CD4-positive, alpha-beta T cell (primary cell): ENCODE measurements around the gene RAB6A. TPM values are rescaled to one million over a fixed set of nuclear protein-coding genes. Genes with fewer than 3 reads are reported as not detected.

Experiments used
- ATAC-seq: fragments of 200-7000 bp; cut with Tn5 transposase; one replicate; pipeline ENCODE4 v1.10.0; 2022; ENCODE audit warnings: mild to moderate bottlenecking; ENCODE audit not compliant: poor library complexity
- CTCF ChIA-PET: fragments of 350-600 bp; sonication (Branson Sonifier 250); formaldehyde crosslinking; loops from one replicate; lab custom pipeline; 2021; ENCODE audit warnings: antibody characterized with exemption, inconsistent platforms; lab: Charles Lee
- POLR2A ChIA-PET: fragments of 350-600 bp; sonication (Branson Sonifier 250); formaldehyde crosslinking; loops from one replicate; lab custom pipeline; 2021; ENCODE audit warnings: antibody characterized with exemption, inconsistent platforms; lab: Charles Lee
- DNase-seq, 14 experiments: peaks; one replicate each; pipeline ENCODE4 v3.0.0-alpha.2; 2013 to 2020; ENCODE audit warnings: mixed read lengths in 2 of 14
- H3K27ac ChIP-seq, 2 donors: one replicate each; pipeline versions ENCODE4 v1.5.1 to v1.7.0; 2013; ENCODE audit warnings: low read length in 2 of 2, low read depth in 1 of 2, mild to moderate bottlenecking in 1 of 2
- H3K27me3 ChIP-seq, 2 experiments: 1 replicate in 1 of 2; 2 replicates in 1 of 2; pipeline versions ENCODE4 v1.6.1 to v1.7.0; 2013; ENCODE audit warnings: low read length in 2 of 2, control low read depth in 1 of 2, mild to moderate bottlenecking in 1 of 2, moderate library complexity in 1 of 2; ENCODE audit not compliant: insufficient read depth in 2 of 2, control insufficient read depth in 1 of 2
- H3K36me3 ChIP-seq: one replicate; pipeline ENCODE4 v1.6.1; 2013; ENCODE audit warnings: low read length, control low read depth; ENCODE audit not compliant: insufficient read depth
- H3K4me1 ChIP-seq: one replicate; pipeline ENCODE4 v1.6.1; 2013; ENCODE audit warnings: low read length, control low read depth; ENCODE audit not compliant: insufficient read depth
- H3K4me3 ChIP-seq: one replicate; pipeline ENCODE4 v1.5.1; 2013; ENCODE audit warnings: mild to moderate bottlenecking, low read length, moderate library complexity
- H3K9me3 ChIP-seq, 2 experiments: 1 replicate in 1 of 2; 2 replicates in 1 of 2; pipeline versions ENCODE4 v1.6.1 to v1.7.0; 2013; ENCODE audit warnings: low read length in 2 of 2, mild to moderate bottlenecking in 2 of 2, control low read depth in 1 of 2, moderate library complexity in 1 of 2; ENCODE audit not compliant: control insufficient read depth in 1 of 2, insufficient read depth in 1 of 2
- H3K27ac Mint-ChIP-seq: one replicate; pipeline ENCODE4 v1.8.0; 2020; ENCODE audit warnings: mixed read lengths
- H3K27me3 Mint-ChIP-seq: one replicate; pipeline ENCODE4 v1.8.0; 2021; ENCODE audit warnings: mixed read lengths
- H3K36me3 Mint-ChIP-seq: one replicate; pipeline ENCODE4 v1.8.0; 2021; ENCODE audit warnings: low read depth, mixed read lengths
- H3K4me1 Mint-ChIP-seq: one replicate; pipeline ENCODE4 v1.8.0; 2021; ENCODE audit warnings: low read depth, mixed read lengths
- H3K4me3 Mint-ChIP-seq: one replicate; pipeline ENCODE4 v1.8.0; 2020; ENCODE audit warnings: mild to moderate bottlenecking, mixed read lengths
- H3K9me3 Mint-ChIP-seq: one replicate; pipeline ENCODE4 v1.8.0; 2020; ENCODE audit warnings: mixed read lengths
- CTCF ChIP-seq: fragments of 200-600 bp; IDR thresholded peaks from one replicate; pipeline ENCODE4 v1.8.0; 2022; ENCODE audit warnings: antibody characterized with exemption, mild to moderate bottlenecking
- intact Hi-C, 2 experiments: fragments of 100-400 bp; cut with DNase I in 1 of 2; cut with micrococcal nuclease in 1 of 2; formaldehyde crosslinking; loops; one replicate each; pipeline versions ENCODE4 v1.15.1 to v1.9.0; 2023 to 2025; cut with DNase I, micrococcal nuclease
- total RNA-seq, 174 experiments: library from RNA in 2 of 174; stranded (reverse) in 2 of 174; gene quantifications; one replicate each; pipeline ENCODE4 v1.2.3 and lab custom pipeline; 2021 to 2026

Gene RAB6A
- total RNA-seq, 2 experiments from 2014 or later = 42.6 to 49.3 TPM

- Histone ChIP-seq H3K9me3 (no peaks in the 10 kb centered on the region), H3K27ac (no peak overlapping the region), H3K27me3 (no peaks in the 10 kb centered on the region), H3K4me3 (no peak overlapping the region), H3K4me1 (peaks cover 12% of the 10 kb centered on the region), H3K36me3 (no peaks in the 10 kb centered on the region)
- peaks cover 28% of the 10 kb centered on the region for H3K4me1 Mint-ChIP-seq
- H3K36me3 Mint-ChIP-seq = no peaks in the 10 kb centered on the region
- no peak for ATAC-seq
- H3K27ac Mint-ChIP-seq = no peak overlapping the region
- peaks cover 4% of the 10 kb centered on the region for H3K9me3 Mint-ChIP-seq
- H3K4me3 Mint-ChIP-seq = no peak overlapping the region
- intact Hi-C loops = no loop called here
- DNase-seq = no peak
- POLR2A ChIA-PET = no interaction called here
- no peak for TF ChIP-seq CTCF
- CTCF ChIA-PET = interaction anchor here (0.8 to 1.6 kb wide), 2 partner anchors 12 to 208 kb away, joined by 3 read pairs; no protein-coding TSS in a partner anchor
- no peaks in the 10 kb centered on the region for H3K27me3 Mint-ChIP-seq
Measured at GRCh38 chr11:73637012-73637411, 123.9 kb downstream of the RAB6A start.

- H3K4me1 ChIP-seq = peaks cover 12% of the 10 kb centered on the region
- H3K9me3 ChIP-seq = no peaks in the 10 kb centered on the region
- ChIA-PET CTCF (interaction anchor here (0.8 kb wide), 1 partner anchor 11 kb away, joined by 3 read pairs; no protein-coding TSS in a partner anchor), POLR2A (no interaction called here)
- no peak overlapping the region for H3K27ac Mint-ChIP-seq
- TF ChIP-seq CTCF = no peak
- H3K27me3 ChIP-seq = no peaks in the 10 kb centered on the region
- peaks cover 4% of the 10 kb centered on the region for H3K9me3 Mint-ChIP-seq
- peaks cover 28% of the 10 kb centered on the region for H3K4me1 Mint-ChIP-seq
- no peaks in the 10 kb centered on the region for H3K36me3 Mint-ChIP-seq
- intact Hi-C loops = no loop called here
- H3K4me3 ChIP-seq = no peak overlapping the region
- H3K36me3 ChIP-seq = no peaks in the 10 kb centered on the region
- H3K27ac ChIP-seq = no peak overlapping the region
- no peak for DNase-seq
- no peak overlapping the region for H3K4me3 Mint-ChIP-seq
- ATAC-seq = no peak
- no peaks in the 10 kb centered on the region for H3K27me3 Mint-ChIP-seq
Measured at GRCh38 chr11:73636249-73636648, 124.6 kb downstream of the RAB6A start.

GRCh38 chr11:73635721-73636120 is 125.2 kb downstream of the RAB6A start:
- Histone ChIP-seq H3K4me3 (no peak overlapping the region), H3K4me1 (peaks cover 12% of the 10 kb centered on the region), H3K36me3 (no peaks in the 10 kb centered on the region), H3K27me3 (no peaks in the 10 kb centered on the region), H3K9me3 (no peaks in the 10 kb centered on the region), H3K27ac (no peak overlapping the region)
- Mint-ChIP-seq H3K4me1 (peaks cover 24% of the 10 kb centered on the region), H3K4me3 (no peak overlapping the region), H3K27me3 (no peaks in the 10 kb centered on the region), H3K27ac (no peak overlapping the region), H3K9me3 (peaks cover 4% of the 10 kb centered on the region), H3K36me3 (no peaks in the 10 kb centered on the region)
- TF ChIP-seq CTCF = no peak
- intact Hi-C loops = no loop called here
- ATAC-seq (no peak), DNase-seq (no peak)
- CTCF ChIA-PET = no interaction called here
- POLR2A ChIA-PET = no interaction called here
